ENCODE results near the gene PLOD2. TPM values are rescaled to one million over a fixed set of nuclear protein-coding genes. Genes with fewer than 3 reads are reported as not detected.

PLOD2 gene
- polyA plus RNA-seq, 1 donor (not counting 4 experiments of a cell fraction or from before 2014, with no cell fraction given) = 30.0 TPM

DNA sequence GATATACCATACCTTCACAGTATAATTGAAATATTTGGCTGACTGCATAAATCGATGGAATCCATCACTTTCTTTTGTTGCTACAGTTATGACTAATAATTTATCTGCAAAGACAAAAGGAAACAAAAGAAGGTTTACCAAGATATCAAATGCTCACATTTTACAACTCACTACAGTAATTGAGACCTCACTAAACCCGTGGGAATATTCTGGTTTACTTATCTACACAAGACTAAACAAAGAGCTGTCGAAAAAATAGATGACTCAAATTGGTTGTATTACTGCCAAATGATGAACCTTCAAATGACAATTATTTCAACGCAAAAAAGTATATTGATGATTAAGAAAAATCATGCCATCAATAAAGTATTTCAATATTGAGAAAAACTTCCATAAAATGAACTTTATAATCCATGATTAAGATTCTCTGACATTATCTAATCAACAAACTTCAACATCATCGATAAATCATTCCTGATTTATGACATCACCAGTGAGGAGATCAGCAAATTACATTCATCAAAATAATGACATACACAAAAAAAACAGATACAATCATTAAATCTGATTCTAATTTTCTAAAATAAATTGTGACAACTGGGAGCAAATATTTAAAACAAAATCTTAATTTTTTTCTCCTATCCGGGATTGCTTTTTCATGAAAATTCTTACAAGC, 36.7 kb downstream of the PLOD2 start:
- H3K4me2 ChIP-seq (ENCODE audit: control insufficient read depth, extremely low read depth, insufficient read depth, low read depth, low read length) = no peak overlapping the region
- FAIRE-seq (peak; percentile 44), DNase-seq (ENCODE audit: low read depth, low spot score) (no peak)
- dilution Hi-C loops (cut with MboI; ENCODE audit: extremely low pct_ligation_motif_present, low sequenced_read_pairs) = no loop called here
- H3K36me3 ChIP-seq (ENCODE audit: control insufficient read depth in 2 of 2, extremely low read depth in 1 of 2, insufficient read depth in 2 of 2, low read length in 2 of 2) = no peaks in the 10 kb centered on the region
- H3K4me3 ChIP-seq (ENCODE audit: control insufficient read depth in 2 of 3, extremely low read depth in 1 of 3, insufficient read depth in 2 of 3, low read depth in 1 of 3, low read length in 3 of 3) = no peak overlapping the region
- no peaks in the 10 kb centered on the region for H4K20me1 ChIP-seq (ENCODE audit: control insufficient read depth, extremely low read depth, insufficient read depth, low read length)
- H3K9me3 ChIP-seq (ENCODE audit: control insufficient read depth, low read depth, low read length) = no peaks in the 10 kb centered on the region
- no peak overlapping the region for H2AFZ ChIP-seq (ENCODE audit: control insufficient read depth, low read length)
- no peaks in the 10 kb centered on the region for H3K9me1 ChIP-seq (ENCODE audit: control insufficient read depth, extremely low read depth, insufficient read depth, low read length)
- TF ChIP-seq, protein P1, sequence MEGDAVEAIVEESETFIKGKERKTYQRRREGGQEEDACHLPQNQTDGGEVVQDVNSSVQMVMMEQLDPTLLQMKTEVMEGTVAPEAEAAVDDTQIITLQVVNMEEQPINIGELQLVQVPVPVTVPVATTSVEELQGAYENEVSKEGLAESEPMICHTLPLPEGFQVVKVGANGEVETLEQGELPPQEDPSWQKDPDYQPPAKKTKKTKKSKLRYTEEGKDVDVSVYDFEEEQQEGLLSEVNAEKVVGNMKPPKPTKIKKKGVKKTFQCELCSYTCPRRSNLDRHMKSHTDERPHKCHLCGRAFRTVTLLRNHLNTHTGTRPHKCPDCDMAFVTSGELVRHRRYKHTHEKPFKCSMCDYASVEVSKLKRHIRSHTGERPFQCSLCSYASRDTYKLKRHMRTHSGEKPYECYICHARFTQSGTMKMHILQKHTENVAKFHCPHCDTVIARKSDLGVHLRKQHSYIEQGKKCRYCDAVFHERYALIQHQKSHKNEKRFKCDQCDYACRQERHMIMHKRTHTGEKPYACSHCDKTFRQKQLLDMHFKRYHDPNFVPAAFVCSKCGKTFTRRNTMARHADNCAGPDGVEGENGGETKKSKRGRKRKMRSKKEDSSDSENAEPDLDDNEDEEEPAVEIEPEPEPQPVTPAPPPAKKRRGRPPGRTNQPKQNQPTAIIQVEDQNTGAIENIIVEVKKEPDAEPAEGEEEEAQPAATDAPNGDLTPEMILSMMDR (optimal IDR thresholded peaks at IDR 0.05 in 1 of 3, IDR thresholded peaks at IDR 0.05 in 1 of 3, conservative IDR thresholded peaks at IDR 0.05 in 1 of 3; ENCODE audit: extremely low read depth in 1 of 3, insufficient read depth in 2 of 3, low read length in 3 of 3) = no peak
- TF ChIP-seq EZH2 (IDR thresholded peaks at IDR 0.05; ENCODE audit: low read length) = no peak
- H3K9ac ChIP-seq (ENCODE audit: control insufficient read depth, extremely low read depth, insufficient read depth, low read length) = no peak overlapping the region
- no peaks in the 10 kb centered on the region for H3K79me2 ChIP-seq (ENCODE audit: control insufficient read depth, insufficient read depth, low read length)
- no peaks in the 10 kb centered on the region for H3K4me1 ChIP-seq (ENCODE audit: control insufficient read depth, extremely low read depth, insufficient read depth, low read length)
- no peaks in the 10 kb centered on the region for H3K27me3 ChIP-seq (ENCODE audit: control insufficient read depth, extremely low read depth, insufficient read depth, low read length)
- no peak overlapping the region for H3K27ac ChIP-seq (ENCODE audit: control insufficient read depth, insufficient read depth, low read length)

DNA sequence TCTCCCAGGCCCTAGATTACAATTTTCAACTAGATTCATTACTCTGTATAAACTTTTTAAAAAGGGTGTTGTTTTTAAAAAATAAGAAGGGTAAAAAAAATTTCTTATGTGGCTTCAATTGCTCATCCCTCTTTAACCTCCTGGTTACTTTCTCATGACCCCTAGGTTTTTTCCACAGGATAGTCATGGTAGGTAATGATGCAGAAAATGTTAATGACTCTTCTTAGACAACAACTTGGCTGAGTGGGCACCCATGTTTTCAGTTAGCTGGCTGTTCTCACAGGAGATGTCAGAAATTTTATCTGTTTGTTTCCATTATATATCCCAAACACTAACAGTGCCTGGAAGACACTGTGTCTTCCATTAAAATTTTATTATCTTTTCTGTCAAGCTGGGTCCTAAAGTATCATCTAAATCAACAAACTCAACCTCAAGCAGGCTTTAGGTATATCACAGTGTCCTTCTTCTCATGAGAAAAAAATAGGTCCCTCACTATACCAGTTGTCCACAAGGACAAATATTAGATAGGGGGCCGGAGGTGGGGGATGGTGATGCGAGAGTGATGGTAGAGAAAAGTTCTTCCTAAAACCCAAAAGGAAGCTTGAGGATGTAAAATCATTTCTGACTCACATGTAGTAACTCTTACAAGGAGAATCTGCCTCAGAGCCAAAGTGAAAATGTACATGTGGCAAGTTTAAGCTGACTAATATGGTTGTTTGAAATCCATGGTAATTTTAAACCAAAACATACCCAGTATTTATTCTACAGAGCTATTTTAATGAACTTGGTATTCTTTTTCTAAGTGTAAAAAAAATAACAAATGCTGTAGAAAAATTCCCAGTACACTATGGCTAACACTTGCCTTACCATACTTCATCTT, 43.3 kb downstream of the PLOD2 start:
- Histone ChIP-seq H3K27me3 (ENCODE audit: control insufficient read depth, extremely low read depth, insufficient read depth, low read length) (no peaks in the 10 kb centered on the region), H4K20me1 (ENCODE audit: control insufficient read depth, extremely low read depth, insufficient read depth, low read length) (no peaks in the 10 kb centered on the region), H3K79me2 (ENCODE audit: control insufficient read depth, insufficient read depth, low read length) (no peaks in the 10 kb centered on the region), H3K36me3 (ENCODE audit: control insufficient read depth in 2 of 2, extremely low read depth in 1 of 2, insufficient read depth in 2 of 2, low read length in 2 of 2) (no peaks in the 10 kb centered on the region), H3K4me1 (ENCODE audit: control insufficient read depth, extremely low read depth, insufficient read depth, low read length) (no peaks in the 10 kb centered on the region), H3K4me2 (ENCODE audit: control insufficient read depth, extremely low read depth, insufficient read depth, low read depth, low read length) (no peak overlapping the region), H2AFZ (ENCODE audit: control insufficient read depth, low read length) (no peak overlapping the region), H3K4me3 (ENCODE audit: control insufficient read depth in 2 of 3, extremely low read depth in 1 of 3, insufficient read depth in 2 of 3, low read depth in 1 of 3, low read length in 3 of 3) (no peak overlapping the region), H3K9me1 (ENCODE audit: control insufficient read depth, extremely low read depth, insufficient read depth, low read length) (no peaks in the 10 kb centered on the region), H3K9ac (ENCODE audit: control insufficient read depth, extremely low read depth, insufficient read depth, low read length) (no peak overlapping the region), H3K27ac (ENCODE audit: control insufficient read depth, insufficient read depth, low read length) (no peak overlapping the region), H3K9me3 (ENCODE audit: control insufficient read depth, low read depth, low read length) (no peaks in the 10 kb centered on the region)
- no peak for DNase-seq (ENCODE audit: low read depth, low spot score)
- dilution Hi-C loops (cut with MboI; ENCODE audit: extremely low pct_ligation_motif_present, low sequenced_read_pairs) = no loop called here
- FAIRE-seq = no peak
- TF ChIP-seq, protein P1 (optimal IDR thresholded peaks at IDR 0.05 in 1 of 3, IDR thresholded peaks at IDR 0.05 in 1 of 3, conservative IDR thresholded peaks at IDR 0.05 in 1 of 3; ENCODE audit: extremely low read depth in 1 of 3, insufficient read depth in 2 of 3, low read length in 3 of 3) = no peak
- no peak for TF ChIP-seq EZH2 (IDR thresholded peaks at IDR 0.05; ENCODE audit: low read length)
